HG03378 (cell line): ENCODE results near the gene MAGEA12.
"Not testable (repeated sequence)": the region's sequence is repeated elsewhere in the genome, so short reads cannot be mapped to it uniquely, and the experiment has no call there.

Experiments used
- ATAC-seq: cut with Tn5 transposase; IDR thresholded peaks from one replicate; pipeline ENCODE4 v1.9.1; 2021; ENCODE audit warnings: mild to moderate bottlenecking, moderate library complexity; ENCODE audit not compliant: unreplicated experiment

MAGEA12 gene

DNA sequence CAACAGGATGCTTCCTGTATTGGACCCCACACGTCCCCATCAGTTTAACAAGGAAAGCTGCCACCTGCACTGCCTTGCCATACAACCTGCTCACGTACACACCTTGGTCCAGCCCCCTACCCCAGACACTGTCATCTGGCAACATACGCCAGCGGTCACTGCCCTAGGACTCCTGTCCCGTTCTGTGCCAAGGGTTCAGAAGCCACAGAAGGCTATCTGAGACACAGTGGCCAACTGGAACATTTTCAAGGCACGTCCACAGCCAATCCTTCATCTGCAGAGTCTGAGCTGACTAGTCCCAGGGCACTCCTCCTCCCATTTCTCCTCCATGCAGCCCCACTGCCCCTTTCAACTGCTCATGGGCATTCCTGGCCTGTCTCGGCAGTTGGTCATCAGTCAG is 28.0 kb downstream of the MAGEA12 start:
- not testable (repeated sequence) for ATAC-seq

DNA sequence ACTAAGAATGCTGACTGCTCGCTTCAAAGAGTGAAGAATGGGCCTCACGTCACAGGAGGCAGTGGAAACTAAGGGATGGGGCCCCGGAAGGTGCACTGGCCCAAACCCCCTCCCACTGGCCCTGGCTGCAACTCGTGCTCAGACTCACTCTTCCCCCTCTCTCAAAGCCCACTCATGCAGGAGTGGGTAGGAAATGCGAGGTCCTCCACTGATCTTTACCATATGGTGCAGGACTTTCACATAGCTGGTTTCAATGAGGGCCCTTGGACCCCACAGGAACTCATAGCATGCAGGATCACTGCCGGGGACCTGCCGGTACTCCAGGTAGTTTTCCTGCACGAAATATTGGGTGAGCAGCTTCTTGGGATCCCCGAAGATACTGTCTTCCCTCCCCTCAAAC is 33.0 kb downstream of the MAGEA12 start:
- not testable (repeated sequence) for ATAC-seq

DNA sequence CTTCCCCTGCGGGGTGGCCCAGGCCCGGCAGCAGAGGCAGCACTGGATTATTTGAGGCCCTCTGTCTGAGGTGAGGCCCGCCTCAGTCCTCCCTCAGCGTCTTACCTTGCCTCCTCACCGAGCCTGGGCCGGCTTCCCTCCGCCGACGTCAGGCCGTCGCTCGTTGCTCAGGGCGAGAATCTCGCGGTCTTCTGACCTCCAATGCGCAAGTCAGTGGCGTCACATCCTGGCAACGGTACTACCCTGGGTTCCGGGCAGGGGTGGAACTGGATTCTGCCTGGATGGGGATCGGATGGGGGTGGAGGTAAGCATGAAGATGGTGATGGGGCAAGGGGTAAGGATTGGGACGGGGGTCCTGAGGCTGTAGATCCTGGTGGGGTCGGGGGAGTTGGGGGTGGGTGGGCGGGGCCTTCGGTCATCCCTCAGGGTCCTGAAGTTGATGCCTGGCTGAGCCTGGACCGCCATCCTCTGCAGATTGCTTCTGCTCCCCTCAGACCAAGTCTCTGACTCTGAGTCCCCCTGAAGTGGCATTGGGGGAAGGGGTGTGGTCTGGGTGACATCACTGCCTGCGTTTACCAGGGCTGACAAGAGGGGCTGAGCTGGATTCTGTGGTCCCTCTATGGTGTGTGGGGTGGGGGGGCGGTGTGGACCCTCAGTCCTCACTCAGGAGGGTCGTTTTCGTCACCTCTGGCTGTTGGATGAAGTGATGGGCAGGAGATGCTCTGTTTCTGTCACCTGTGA is 36.2 kb downstream of the MAGEA12 start, which contains the start of gene MAGEA6:
TSS of gene MAGEA6 (minus strand) at position 141 of the 741 bp plus-strand sequence. CDS start 2,039 bp downstream, outside the sequence.
- not testable (repeated sequence) for ATAC-seq

DNA sequence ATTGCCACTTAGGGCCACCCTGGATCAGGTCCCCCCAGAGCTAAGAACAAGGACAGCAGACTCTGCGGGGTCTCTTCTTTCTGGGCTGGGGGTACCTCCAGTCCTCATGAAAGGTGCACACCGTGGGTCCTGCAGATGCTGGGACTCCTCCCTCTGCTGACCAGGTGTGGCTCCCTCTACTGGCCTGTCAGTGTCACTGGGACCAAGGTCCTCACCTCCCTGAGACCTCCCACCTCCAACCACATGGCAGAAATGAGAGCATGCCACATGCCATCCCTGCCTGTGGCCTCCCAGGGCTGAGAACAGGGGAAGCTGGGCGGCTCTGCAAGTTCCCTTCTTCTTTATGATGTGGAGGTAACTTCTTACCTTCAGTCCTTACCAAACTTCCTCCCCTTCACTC is 53.5 kb downstream of the MAGEA12 start:
- not testable (repeated sequence) for ATAC-seq
